Measurements from ENCODE around the gene GIT2.

The GIT2 gene

GRCh38 chr12:109952160-109952858 lies 43.9 kb downstream of the GIT2 start:
- 0 out of 2 replicates have a peak, but pooled peaks have one; percentile 4 for TF ChIP-seq CSDC2 (CRISPR knock-in tag; IDR thresholded peaks at IDR 0.05)
- TF ChIP-seq POU6F1 (CRISPR knock-in tag; IDR thresholded peaks at IDR 0.05; ENCODE audit: borderline replicate concordance, low read depth), result no peak
- ATAC-seq, result no peak

DNA sequence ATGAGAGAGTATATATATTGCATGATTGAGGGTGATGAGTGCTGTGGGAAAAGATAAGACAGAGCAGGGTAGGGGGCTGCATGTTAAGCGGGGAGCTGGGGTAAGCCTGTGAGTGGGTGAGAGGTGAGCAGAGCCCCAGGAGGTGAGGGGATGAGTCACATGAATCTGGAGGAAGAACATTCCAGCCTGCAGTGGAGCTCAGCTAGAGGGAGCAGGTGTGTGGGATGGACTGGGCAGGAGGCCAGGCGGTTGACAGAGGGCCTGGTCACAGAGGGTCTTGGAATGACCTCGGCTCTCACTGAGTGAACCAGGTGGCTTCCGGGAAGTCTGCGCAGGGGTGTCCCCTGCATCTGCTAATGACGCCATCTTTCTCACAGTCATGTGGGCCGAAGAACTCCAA lies 44.4 kb downstream of the GIT2 start:
- peak; percentile 58 for ATAC-seq

DNA sequence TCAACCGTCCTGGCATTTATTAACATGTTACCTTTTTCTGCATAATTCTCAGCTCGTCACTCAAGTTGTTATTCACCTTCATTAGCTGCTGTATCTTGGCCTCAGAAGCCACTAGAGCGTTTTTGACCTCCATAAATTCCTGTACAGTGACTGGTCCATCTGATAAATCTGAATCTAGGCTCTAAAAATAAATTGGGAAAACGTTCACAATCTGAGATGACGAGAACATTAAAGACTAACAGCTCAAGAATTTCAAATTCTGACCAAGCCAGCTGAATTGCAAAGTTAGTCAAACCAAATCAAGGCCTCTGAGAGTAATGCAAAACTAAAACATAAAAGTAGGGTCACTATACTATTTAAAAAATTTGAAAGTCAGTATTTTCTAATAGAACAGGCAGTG lies 45.0 kb downstream of the GIT2 start:
- 0 out of 2 replicates have a peak, but pooled peaks have one; percentile 41 for TF ChIP-seq ISL1 (CRISPR knock-in tag; IDR thresholded peaks at IDR 0.05)
- TF ChIP-seq ZNF70 (CRISPR knock-in tag; IDR thresholded peaks at IDR 0.05), result no peak
- TF ChIP-seq, protein P1, sequence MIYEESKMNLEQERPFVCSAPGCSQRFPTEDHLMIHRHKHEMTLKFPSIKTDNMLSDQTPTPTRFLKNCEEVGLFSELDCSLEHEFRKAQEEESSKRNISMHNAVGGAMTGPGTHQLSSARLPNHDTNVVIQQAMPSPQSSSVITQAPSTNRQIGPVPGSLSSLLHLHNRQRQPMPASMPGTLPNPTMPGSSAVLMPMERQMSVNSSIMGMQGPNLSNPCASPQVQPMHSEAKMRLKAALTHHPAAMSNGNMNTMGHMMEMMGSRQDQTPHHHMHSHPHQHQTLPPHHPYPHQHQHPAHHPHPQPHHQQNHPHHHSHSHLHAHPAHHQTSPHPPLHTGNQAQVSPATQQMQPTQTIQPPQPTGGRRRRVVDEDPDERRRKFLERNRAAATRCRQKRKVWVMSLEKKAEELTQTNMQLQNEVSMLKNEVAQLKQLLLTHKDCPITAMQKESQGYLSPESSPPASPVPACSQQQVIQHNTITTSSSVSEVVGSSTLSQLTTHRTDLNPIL (CRISPR knock-in tag; IDR thresholded peaks at IDR 0.05; ENCODE audit: low read depth), result 0 out of 2 replicates have a peak, but pooled peaks have one; percentile 53
- ATAC-seq, result peak; percentile 79

More for the DNA sequence above, 44.4 kb downstream of the GIT2 start:
- TF ChIP-seq CSDC2 (CRISPR knock-in tag; IDR thresholded peaks at IDR 0.05) (peak; percentile 21; the same call in 1 of the 2 replicates), ZFP30 (CRISPR knock-in tag; IDR thresholded peaks at IDR 0.05) (no peak)

GRCh38 chr12:109950625-109951024 lies 45.5 kb downstream of the GIT2 start:
- TF ChIP-seq TOX (CRISPR knock-in tag; IDR thresholded peaks at IDR 0.05; ENCODE audit: borderline replicate concordance) (no peak), ZFP30 (CRISPR knock-in tag; IDR thresholded peaks at IDR 0.05) (no peak), BACH2 (CRISPR knock-in tag; IDR thresholded peaks at IDR 0.05; ENCODE audit: borderline replicate concordance) (no peak), TCF4 (CRISPR knock-in tag; IDR thresholded peaks at IDR 0.05; ENCODE audit: borderline replicate concordance) (no peak), ZFP3 (CRISPR knock-in tag; IDR thresholded peaks at IDR 0.05) (no peak), RARB (CRISPR knock-in tag; IDR thresholded peaks at IDR 0.05) (no peak), CSDC2 (CRISPR knock-in tag; IDR thresholded peaks at IDR 0.05) (no peak), ZNF8 (CRISPR knock-in tag; IDR thresholded peaks at IDR 0.05) (no peak)
- TF ChIP-seq, protein P2, sequence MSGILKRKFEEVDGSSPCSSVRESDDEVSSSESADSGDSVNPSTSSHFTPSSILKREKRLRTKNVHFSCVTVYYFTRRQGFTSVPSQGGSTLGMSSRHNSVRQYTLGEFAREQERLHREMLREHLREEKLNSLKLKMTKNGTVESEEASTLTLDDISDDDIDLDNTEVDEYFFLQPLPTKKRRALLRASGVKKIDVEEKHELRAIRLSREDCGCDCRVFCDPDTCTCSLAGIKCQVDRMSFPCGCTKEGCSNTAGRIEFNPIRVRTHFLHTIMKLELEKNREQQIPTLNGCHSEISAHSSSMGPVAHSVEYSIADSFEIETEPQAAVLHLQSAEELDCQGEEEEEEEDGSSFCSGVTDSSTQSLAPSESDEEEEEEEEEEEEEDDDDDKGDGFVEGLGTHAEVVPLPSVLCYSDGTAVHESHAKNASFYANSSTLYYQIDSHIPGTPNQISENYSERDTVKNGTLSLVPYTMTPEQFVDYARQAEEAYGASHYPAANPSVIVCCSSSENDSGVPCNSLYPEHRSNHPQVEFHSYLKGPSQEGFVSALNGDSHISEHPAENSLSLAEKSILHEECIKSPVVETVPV (CRISPR knock-in tag; IDR thresholded peaks at IDR 0.05), result no peak
- ATAC-seq, result no peak; the same call in 2 of the 3 replicates

- peak; percentile 60 for ATAC-seq
- no peak for TF ChIP-seq PPARA (CRISPR knock-in tag; IDR thresholded peaks at IDR 0.05; ENCODE audit: borderline replicate concordance)
- TF ChIP-seq ESRRG (CRISPR knock-in tag; IDR thresholded peaks at IDR 0.05), result no peak
- TF ChIP-seq ZNF70 (CRISPR knock-in tag; IDR thresholded peaks at IDR 0.05), result no peak
- TF ChIP-seq ZNF8 (CRISPR knock-in tag; IDR thresholded peaks at IDR 0.05), result no peak
- TF ChIP-seq BACH2 (CRISPR knock-in tag; IDR thresholded peaks at IDR 0.05; ENCODE audit: borderline replicate concordance), result no peak
- TF ChIP-seq SNAI2 (CRISPR knock-in tag; IDR thresholded peaks at IDR 0.05), result no peak
- no peak for TF ChIP-seq TCF4 (CRISPR knock-in tag; IDR thresholded peaks at IDR 0.05; ENCODE audit: borderline replicate concordance)
- TF ChIP-seq ARNTL (CRISPR knock-in tag; IDR thresholded peaks at IDR 0.05; ENCODE audit: borderline replicate concordance, low read depth), result no peak
- no peak for TF ChIP-seq RARB (CRISPR knock-in tag; IDR thresholded peaks at IDR 0.05)
- TF ChIP-seq, protein P2 (CRISPR knock-in tag; IDR thresholded peaks at IDR 0.05), result no peak
- TF ChIP-seq ZFP30 (CRISPR knock-in tag; IDR thresholded peaks at IDR 0.05), result no peak
- TF ChIP-seq, protein P1 (CRISPR knock-in tag; IDR thresholded peaks at IDR 0.05; ENCODE audit: low read depth), result no peak
These were observed 47.1 kb downstream of the GIT2 start for GRCh38 chr12:109949089-109949488.

Data from SK-N-SH treated with all-trans-retinoic acid at 6 μM for 48 hours (cell line).